ENCODE results near the gene IGSF11.

Gene IGSF11

DNA sequence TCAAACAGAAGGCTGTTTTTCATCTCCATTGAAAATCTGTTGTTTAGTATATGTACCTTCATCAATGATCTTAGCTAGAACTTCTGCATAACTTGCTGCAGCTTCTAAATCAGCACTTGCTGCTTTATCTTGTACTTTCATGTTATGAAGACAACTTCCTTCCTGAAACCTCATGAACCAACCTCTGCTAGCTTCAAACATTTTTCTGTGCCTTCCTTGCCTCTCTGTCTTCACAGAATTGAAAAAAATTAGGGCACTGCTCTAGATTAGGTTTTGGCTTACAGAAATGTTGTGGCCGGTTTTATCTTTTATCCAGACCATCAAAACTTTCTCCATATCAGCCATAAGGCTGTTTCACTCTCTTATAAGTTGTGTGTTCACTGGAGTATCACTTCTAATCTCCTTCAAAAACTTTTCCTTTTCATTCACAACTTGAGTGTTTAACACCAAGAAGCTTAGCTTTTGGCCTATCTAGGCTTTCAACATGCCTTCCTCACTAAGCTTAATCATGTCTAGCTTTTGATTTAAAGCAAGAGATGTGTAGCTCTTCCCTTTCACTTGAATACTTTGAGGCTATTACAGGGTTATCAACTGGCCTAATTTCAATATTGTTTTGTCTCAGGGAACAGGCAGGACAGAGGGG is 78.6 kb downstream of the IGSF11 start:
- DNase-seq (ENCODE audit: low read depth in 1 of 2, low spot score in 1 of 2): no peak
- TF ChIP-seq SPI1 (IDR thresholded peaks at IDR 0.05; ENCODE audit: borderline replicate concordance, low read depth) (no peak), POLR2AphosphoS5 (IDR thresholded peaks at IDR 0.05; ENCODE audit: low read depth) (no peak), REST (IDR thresholded peaks at IDR 0.05; ENCODE audit: insufficient replicate concordance, low read depth) (no peak), GABPA (IDR thresholded peaks at IDR 0.05; ENCODE audit: low read depth) (no peak)
- TF ChIP-seq, protein P1, sequence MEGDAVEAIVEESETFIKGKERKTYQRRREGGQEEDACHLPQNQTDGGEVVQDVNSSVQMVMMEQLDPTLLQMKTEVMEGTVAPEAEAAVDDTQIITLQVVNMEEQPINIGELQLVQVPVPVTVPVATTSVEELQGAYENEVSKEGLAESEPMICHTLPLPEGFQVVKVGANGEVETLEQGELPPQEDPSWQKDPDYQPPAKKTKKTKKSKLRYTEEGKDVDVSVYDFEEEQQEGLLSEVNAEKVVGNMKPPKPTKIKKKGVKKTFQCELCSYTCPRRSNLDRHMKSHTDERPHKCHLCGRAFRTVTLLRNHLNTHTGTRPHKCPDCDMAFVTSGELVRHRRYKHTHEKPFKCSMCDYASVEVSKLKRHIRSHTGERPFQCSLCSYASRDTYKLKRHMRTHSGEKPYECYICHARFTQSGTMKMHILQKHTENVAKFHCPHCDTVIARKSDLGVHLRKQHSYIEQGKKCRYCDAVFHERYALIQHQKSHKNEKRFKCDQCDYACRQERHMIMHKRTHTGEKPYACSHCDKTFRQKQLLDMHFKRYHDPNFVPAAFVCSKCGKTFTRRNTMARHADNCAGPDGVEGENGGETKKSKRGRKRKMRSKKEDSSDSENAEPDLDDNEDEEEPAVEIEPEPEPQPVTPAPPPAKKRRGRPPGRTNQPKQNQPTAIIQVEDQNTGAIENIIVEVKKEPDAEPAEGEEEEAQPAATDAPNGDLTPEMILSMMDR (IDR thresholded peaks at IDR 0.05; ENCODE audit: insufficient read depth, low read length): no peak
- Histone ChIP-seq H3K27me3 (ENCODE audit: insufficient read depth, poor library complexity, severe bottlenecking) (no peaks in the 10 kb centered on the region), H3K27ac (replicated peaks) (no peak overlapping the region), H3K4me3 (replicated peaks; ENCODE audit: insufficient read depth, low read length) (no peak overlapping the region)

GRCh38 chr3:118951089-118951488 is 83.6 kb downstream of the IGSF11 start:
- Histone ChIP-seq H3K27ac (replicated peaks) (no peak overlapping the region), H3K4me3 (replicated peaks; ENCODE audit: insufficient read depth, low read length) (no peak overlapping the region), H3K27me3 (ENCODE audit: insufficient read depth, poor library complexity, severe bottlenecking) (no peaks in the 10 kb centered on the region)
- no peak for DNase-seq (ENCODE audit: low read depth in 1 of 2, low spot score in 1 of 2)
- TF ChIP-seq, protein P1 (IDR thresholded peaks at IDR 0.05; ENCODE audit: insufficient read depth, low read length): no peak
- TF ChIP-seq POLR2AphosphoS5 (IDR thresholded peaks at IDR 0.05; ENCODE audit: low read depth) (no peak), SPI1 (IDR thresholded peaks at IDR 0.05; ENCODE audit: borderline replicate concordance, low read depth) (no peak), GABPA (IDR thresholded peaks at IDR 0.05; ENCODE audit: low read depth) (no peak), REST (IDR thresholded peaks at IDR 0.05; ENCODE audit: insufficient replicate concordance, low read depth) (no peak)

GRCh38 chr3:118949113-118949760 is 85.4 kb downstream of the IGSF11 start:
- no peak overlapping the region for H3K27ac ChIP-seq (replicated peaks)
- no peak overlapping the region for H3K4me3 ChIP-seq (replicated peaks; ENCODE audit: insufficient read depth, low read length)
- TF ChIP-seq, protein P1 (IDR thresholded peaks at IDR 0.05; ENCODE audit: insufficient read depth, low read length): no peak
- no peak for TF ChIP-seq GABPA (IDR thresholded peaks at IDR 0.05; ENCODE audit: low read depth)
- no peak for TF ChIP-seq REST (IDR thresholded peaks at IDR 0.05; ENCODE audit: insufficient replicate concordance, low read depth)
- no peak for TF ChIP-seq SPI1 (IDR thresholded peaks at IDR 0.05; ENCODE audit: borderline replicate concordance, low read depth)
- TF ChIP-seq POLR2AphosphoS5 (IDR thresholded peaks at IDR 0.05; ENCODE audit: low read depth): no peak
- H3K27me3 ChIP-seq (ENCODE audit: insufficient read depth, poor library complexity, severe bottlenecking): no peaks in the 10 kb centered on the region
- DNase-seq (ENCODE audit: low read depth in 1 of 2, low spot score in 1 of 2): no peak
